Measurements from ENCODE around the gene OR6P1.
A peak's percentile ranks its signal among the peaks of the same experiment; 100 is the strongest.

The OR6P1 gene

GRCh38 chr1:158570480-158570879 lies at the start of gene OR6P1:
Gene OR6P1, minus strand, starts transcription at chr1:158570580. Its CDS starts 6,976 bp downstream, at chr1:158563604.
- no peak for FAIRE-seq

- no peak for FAIRE-seq
Measured at GRCh38 chr1:158613764-158614163, 43.4 kb upstream of the OR6P1 start.

GRCh38 chr1:158611916-158612315 lies 41.5 kb upstream of the OR6P1 start:
- no peak for FAIRE-seq

GRCh38 chr1:158607296-158607695 lies 36.9 kb upstream of the OR6P1 start:
- FAIRE-seq = no peak

GRCh38 chr1:158604968-158605367 lies 34.6 kb upstream of the OR6P1 start, which contains the start of gene OR10Z1:
Gene OR10Z1, plus strand, starts transcription at chr1:158605268. Its CDS starts 1,171 bp downstream, at chr1:158606439.
- FAIRE-seq = no peak

- FAIRE-seq = no peak
Measured at GRCh38 chr1:158600735-158601134, 30.4 kb upstream of the OR6P1 start.

- FAIRE-seq = no peak
Measured at GRCh38 chr1:158586942-158587341, 16.6 kb upstream of the OR6P1 start.

- FAIRE-seq = no peak
Measured at GRCh38 chr1:158583962-158584361, 13.6 kb upstream of the OR6P1 start.

GRCh38 chr1:158579733-158580132 lies 9.4 kb upstream of the OR6P1 start, which contains the start of gene OR10X1:
Gene OR10X1, minus strand, starts transcription at chr1:158579899. Its CDS starts 0 bp downstream, at chr1:158579899.
- FAIRE-seq = no peak

GRCh38 chr1:158577561-158577960 lies 7.2 kb upstream of the OR6P1 start:
- no peak for FAIRE-seq

- FAIRE-seq = no peak
Measured at GRCh38 chr1:158572226-158572625, 1.8 kb upstream of the OR6P1 start.

- no peak for FAIRE-seq
Measured at GRCh38 chr1:158564608-158565007, 5.8 kb downstream of the OR6P1 start.

- FAIRE-seq = no peak
Measured at GRCh38 chr1:158563853-158564252, 6.5 kb downstream of the OR6P1 start.

GRCh38 chr1:158559696-158560095 lies 10.7 kb downstream of the OR6P1 start:
- no peak for FAIRE-seq

GRCh38 chr1:158554352-158554751 lies 16.0 kb downstream of the OR6P1 start, which contains the start of gene OR6Y1:
Gene OR6Y1, minus strand, starts transcription at chr1:158554405. Its CDS starts 6,300 bp downstream, at chr1:158548105.
- FAIRE-seq = no peak

- no peak for FAIRE-seq
Measured at GRCh38 chr1:158552296-158552695, 18.1 kb downstream of the OR6P1 start.

- no peak for FAIRE-seq
Measured at GRCh38 chr1:158547533-158547932, 22.8 kb downstream of the OR6P1 start.

GRCh38 chr1:158537609-158538008 lies 32.8 kb downstream of the OR6P1 start:
- FAIRE-seq = peak; percentile 20

GRCh38 chr1:158534496-158534895 lies 35.9 kb downstream of the OR6P1 start:
- FAIRE-seq = no peak

GRCh38 chr1:158527190-158527815 lies 43.1 kb downstream of the OR6P1 start:
- no peak for FAIRE-seq

- FAIRE-seq = no peak
Measured at GRCh38 chr1:158521666-158522058, 48.7 kb downstream of the OR6P1 start.

- FAIRE-seq = no peak
Measured at GRCh38 chr1:158520955-158521665, 49.3 kb downstream of the OR6P1 start.

- FAIRE-seq = no peak
Measured at GRCh38 chr1:158520021-158520420, 50.4 kb downstream of the OR6P1 start.

GRCh38 chr1:158516966-158517365 lies 53.4 kb downstream of the OR6P1 start:
- FAIRE-seq = no peak

Measured in TTC549 (cell line).